GM21717 (cell line): ENCODE measurements around the gene NFIC.
"Not testable (repeated sequence)": the region's sequence is repeated elsewhere in the genome, so short reads cannot be mapped to it uniquely, and the experiment has no call there.

Experiments used
- ATAC-seq: cut with Tn5 transposase; IDR thresholded peaks from one replicate; pipeline ENCODE4 v1.9.1; 2021; ENCODE audit warnings: mild to moderate bottlenecking, moderate library complexity; ENCODE audit not compliant: unreplicated experiment

NFIC gene

DNA sequence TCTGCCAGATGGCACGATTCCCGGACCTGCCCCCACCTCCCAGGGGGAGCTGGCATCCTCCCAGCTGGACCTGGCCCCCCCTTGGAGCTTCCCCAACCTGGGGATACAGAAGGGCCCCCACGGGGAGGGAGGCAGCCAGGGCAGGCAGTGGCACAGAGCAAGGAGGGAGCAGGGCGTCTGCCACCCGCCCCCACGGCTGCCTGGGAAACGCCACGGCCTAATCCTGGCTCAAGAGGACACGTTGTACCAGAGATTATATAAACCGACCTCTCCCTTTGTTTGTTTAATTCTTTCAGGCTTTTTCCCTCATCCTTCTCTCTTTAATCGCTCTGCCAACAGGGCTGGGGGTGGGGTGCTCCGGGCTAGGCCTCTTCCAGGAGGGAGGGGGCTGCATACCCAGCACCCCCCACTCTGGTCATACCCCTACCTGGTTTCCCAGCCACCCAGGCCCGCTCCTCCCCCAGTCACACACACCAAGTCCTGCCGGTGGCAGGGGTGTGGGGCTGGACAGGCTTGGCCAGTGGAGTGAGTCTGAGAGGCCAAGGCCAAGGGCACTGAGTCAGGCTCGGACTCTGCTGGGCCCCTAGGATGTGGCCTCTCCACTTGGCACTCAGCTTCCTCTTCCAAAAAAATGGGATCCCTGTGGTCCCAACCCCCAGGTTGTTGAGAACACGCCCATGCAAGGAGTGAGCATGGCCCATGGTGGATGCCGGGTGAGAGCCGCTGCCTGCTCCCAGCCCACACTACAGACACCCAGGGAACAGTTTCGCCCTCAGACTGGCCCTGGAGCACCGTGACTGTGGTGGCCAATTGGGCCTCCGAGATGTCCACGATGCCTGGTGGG, 29.5 kb upstream of the NFIC start:
- ATAC-seq: no peak

DNA sequence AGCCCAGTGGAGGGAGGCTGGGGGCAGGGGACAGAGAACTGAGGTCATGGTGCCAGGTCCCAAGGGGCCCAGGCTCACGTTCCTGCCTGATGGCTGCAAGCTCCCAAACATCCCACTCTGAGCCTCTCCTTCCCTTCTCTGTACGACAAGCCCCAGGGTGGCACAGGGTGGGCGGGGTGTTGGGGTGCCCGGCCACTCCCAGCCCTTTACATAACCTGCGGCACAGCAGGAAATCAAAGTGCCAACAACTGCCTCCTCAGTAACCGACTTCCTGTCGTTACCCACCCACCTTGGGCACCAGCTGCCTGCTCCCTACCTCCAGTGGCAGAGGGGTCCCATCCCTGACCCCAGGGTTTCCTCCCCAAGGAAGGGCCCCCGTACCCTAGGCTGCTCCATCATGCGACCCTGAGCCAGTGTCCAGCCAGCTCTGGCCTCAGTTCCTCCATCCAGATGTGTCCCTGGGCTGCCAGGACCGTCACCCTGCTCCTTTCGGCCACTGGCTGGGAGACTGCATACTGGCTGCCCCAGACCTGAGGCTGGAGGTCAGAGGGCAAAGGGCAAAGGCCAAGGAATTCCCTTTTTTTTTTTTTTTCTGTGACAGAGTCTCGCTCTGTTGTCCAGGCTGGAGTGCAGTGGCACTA, 27.7 kb upstream of the NFIC start:
- ATAC-seq: no peak

GRCh38 chr19:3340340-3340739, 26.0 kb upstream of the NFIC start:
- no peak for ATAC-seq

GRCh38 chr19:3342246-3342645, 24.1 kb upstream of the NFIC start:
- ATAC-seq: no peak

- not testable (repeated sequence) for ATAC-seq
These were observed 23.4 kb upstream of the NFIC start for GRCh38 chr19:3342962-3343361.

DNA sequence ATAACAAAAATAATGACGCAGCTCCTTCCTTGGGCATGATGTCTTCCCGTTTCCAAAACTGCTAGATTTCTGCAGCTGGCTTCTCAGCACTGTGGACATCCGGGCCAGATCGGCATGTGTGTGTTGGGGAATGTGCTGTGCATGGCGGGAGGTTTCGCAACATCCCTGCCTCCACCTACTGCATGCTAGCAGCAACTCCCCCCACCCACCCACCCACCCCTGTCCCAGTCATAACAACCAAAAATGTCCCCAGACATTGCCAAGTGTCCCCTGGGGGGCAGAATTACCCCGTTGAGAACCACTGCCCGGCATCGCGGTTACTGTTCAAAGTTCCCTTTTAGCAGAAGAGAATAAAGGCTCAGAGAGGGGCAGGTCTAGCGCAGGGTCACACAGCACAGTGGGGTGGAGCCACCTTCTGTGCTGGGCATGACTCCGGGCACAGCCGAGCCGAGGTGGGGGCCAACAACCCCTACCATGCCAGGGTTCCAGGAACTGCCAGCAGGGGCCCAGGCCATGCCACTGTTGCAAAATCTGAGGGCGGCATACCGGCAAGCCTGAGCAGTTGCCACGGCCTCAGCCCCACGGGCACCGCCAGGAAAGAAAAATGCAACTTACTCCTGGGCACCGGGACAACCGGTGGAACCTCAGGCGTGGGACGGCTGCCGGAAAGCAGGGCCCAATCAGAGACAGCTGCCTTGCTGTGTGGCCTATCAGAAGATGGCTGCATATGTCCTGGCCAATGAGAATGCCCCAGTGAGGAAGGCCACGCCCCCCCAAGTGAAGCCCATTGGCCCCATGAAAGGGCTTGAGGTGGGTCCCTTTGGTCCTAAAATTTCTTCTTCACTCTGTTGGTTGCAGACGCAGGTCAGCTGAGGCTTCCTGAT, 22.5 kb upstream of the NFIC start:
- no peak for ATAC-seq

GRCh38 chr19:3344608-3345598, 21.5 kb upstream of the NFIC start:
- no peak for ATAC-seq

GRCh38 chr19:3345850-3346460, 20.4 kb upstream of the NFIC start:
- ATAC-seq: no peak

DNA sequence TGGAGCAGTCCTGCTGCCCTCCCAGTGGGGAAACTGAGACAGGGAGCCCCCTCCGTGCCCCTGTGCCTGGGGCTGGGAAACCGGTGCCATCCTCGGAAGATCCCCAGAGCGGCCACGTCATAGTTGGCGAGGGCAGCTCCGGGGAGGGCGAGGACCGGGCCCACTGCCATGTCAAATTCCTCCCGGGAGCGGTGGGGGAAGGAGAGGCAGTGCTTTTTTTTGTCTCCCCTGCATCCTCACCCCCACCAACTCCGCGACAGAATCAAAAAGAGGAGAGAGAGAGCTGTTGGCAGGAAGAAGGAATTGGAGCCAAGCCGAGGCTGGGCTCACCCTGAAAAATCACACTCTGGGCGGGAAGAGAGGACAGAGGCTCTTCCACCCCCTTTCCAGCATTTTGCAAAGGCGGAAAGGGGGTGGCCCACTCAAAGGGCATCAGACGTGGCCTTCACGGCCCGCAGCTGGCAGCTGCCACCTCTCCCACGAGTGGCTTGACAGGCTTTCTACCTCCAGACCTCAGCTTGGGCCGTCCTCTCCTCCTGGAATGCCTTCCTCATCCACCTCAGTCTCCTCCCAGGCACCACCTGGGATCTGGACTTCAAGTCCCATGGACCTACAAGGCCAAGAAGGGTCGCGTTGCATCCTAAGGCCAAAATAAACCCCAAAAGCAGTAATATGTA, 19.6 kb upstream of the NFIC start:
- no peak for ATAC-seq

- ATAC-seq: no peak
These were observed 18.3 kb upstream of the NFIC start for GRCh38 chr19:3348042-3348441.

DNA sequence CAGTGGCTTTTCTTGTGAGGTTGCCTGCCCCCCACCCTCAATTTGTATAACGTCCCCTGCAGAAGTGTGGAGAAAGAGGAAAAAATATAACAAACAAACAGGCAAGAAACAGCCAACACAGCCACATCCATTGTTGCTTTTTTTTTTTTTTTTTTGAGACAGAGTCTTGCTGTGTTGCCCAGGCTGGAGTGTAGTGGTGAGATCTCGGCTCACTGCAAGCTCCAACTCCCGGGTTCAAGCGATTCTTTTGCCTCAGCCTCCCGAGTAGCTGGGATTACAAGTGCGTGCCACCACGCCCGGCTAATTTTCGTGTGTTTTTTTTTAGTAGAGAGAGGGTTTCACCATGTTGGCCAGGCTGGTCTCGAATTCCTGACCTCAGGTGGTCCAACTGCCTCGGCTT, 17.9 kb upstream of the NFIC start:
- ATAC-seq: not testable (repeated sequence)

GRCh38 chr19:3350014-3350663, 16.2 kb upstream of the NFIC start:
- no peak for ATAC-seq

DNA sequence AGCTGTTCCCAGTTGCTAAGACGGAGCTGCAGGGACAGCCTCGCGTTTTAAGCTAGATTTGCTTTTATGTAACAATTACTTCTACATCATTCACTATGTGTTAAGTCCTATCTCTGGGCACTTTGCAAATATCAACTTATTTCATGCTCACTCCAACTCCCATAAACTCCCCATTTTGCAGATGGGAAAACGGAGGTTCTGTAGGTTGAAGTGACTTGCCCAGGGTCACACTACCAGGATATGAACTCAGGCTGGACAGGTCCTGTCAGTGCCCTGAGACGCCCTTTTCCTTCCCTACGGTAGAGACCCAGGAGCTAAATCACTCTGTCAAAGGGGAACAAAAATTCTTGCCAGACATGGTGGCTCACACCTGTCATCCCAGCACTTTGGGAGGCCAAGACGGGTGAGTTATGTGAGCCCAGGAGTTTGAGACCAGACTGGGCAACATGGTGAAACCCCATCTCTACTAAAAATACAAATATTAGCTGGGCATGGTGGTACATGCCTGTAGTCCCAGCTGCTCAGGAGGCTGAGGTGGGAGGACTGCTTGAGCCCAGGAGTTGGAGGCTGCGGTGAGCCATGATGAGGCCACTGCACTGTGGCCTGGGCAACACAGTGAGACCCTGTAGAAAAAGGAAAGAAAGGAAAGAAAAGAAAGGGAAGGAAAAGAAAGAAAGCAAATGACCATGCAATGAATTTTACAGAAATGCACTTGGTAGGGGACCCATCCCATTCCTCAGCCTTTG, 14.5 kb upstream of the NFIC start:
- no peak for ATAC-seq

GRCh38 chr19:3353493-3353892, 12.9 kb upstream of the NFIC start:
- no peak for ATAC-seq

DNA sequence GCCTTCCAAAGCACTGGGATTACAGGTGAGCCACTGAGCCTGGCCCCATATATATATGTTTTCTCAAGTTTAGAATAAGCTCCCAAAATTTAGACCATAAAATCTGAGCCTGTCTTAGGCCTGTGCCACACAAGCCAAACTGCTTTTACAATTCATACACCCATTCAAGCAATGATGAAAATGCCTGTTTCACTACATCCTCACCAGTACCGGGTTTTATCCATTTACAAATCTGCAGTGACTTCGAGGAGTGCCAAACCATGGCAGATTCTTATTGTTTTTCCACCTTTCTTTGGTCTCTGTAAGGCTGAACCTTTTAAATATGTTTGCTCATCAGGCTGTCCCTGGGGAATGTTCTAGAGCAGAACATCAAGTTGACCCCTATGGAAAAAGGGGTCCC, 9.6 kb upstream of the NFIC start:
- ATAC-seq: no peak

DNA sequence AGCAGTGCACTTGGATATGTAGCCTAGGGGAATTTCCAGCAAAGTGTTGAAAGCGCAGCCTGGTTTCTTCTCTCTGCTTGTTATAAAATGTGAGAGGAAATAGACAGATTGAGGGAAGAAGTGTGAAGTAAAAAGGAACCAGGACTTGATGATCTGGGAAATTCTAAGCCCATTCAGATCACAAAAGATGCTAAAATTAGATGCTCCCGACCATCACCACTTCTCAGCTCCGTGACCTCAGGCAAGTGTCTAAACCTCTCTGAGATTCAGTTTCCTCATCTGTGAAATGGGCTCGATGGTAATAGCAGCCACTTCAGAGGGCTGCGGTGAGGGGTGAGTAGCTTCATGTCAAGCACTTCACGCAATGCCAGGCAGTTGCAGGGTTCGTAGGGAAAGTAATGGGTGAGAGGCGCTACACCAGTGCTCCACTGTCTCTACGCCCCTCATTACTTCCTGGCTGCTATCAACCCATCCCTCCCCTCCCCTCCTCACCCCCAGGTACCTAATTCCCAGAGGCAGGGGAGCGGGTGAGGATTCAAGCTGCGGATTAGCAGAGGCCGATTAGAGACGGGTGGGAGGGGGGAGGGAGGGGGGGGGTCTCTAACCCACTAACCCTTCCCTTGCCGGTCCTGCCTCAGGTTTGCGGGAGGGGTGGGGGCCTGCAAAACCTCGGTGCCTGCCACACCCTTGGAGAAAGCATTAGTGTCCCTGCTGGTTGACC, 9.0 kb upstream of the NFIC start:
- ATAC-seq: no peak

DNA sequence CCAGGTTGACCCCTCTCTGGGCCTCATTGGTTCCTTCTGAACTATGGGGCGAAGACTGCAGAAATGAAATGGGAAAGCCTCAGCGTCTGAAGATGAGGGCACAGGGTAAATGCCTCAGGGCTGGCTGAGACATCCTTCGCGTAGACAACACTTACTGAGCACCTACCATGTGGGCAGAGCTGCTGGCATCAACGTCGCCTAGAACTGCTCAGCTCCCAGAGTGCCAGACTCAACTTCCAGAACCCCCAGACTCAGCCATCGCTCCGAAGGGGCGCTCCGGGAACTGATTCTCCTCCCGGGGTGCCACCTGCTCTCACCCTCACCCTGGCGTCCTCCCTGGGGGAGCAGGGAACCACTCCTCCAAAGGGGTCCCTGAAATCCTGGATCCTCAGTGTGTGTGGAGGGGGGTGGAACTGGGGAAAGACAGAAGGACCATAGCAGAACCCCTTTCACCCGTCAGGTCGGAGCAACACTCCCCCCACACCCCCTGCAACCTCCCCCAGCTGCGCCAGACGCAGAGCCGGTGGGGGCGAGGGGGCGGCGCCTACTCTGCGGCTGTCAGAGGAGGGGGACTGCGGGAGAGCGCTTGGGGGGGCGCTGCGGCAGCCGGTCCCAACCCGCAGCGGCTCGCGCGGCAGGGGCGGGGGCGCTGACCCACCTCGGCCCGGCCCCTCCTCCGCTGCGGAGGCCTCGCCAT, 8.2 kb upstream of the NFIC start:
- ATAC-seq: no peak
